HEK293 (cell line): Measurements from ENCODE around the gene FOXP1.

Experiments used
- CTCF ChIA-PET: fragments of 350-600 bp; formaldehyde crosslinking; extraction: SDS; loops from one replicate; lab custom pipeline; 2021; ENCODE audit warnings: antibody characterized with exemption; lab: Yijun Ruan, JAX
- POLR2A ChIA-PET: fragments of 300-600 bp; formaldehyde crosslinking; extraction: SDS; loops from one replicate; lab custom pipeline; 2020; ENCODE audit warnings: antibody characterized with exemption, inconsistent platforms; lab: Yijun Ruan, JAX
- H3K27ac ChIP-seq: fragments of 200-500 bp; sonication (Bioruptor generic); 2 replicates; pipeline ENCODE4 v1.5.1; 2014; ENCODE audit warnings: low read depth, low read length, control low read depth, inconsistent platforms; ENCODE audit errors: extremely low read depth
- H3K36me3 ChIP-seq, 2 experiments: fragments of 200-500 bp in 1 of 2; sonication (Bioruptor generic) in 1 of 2; 1 replicate in 1 of 2; 2 replicates in 1 of 2; pipeline ENCODE4 v1.5.1; 2014 to 2017; ENCODE audit warnings: inconsistent platforms in 2 of 2, low read length in 2 of 2; ENCODE audit not compliant: control insufficient read depth in 2 of 2, insufficient read depth in 1 of 2
- H3K4me1 ChIP-seq: fragments of 200-500 bp; sonication (Bioruptor generic); 2 replicates; pipeline ENCODE4 v1.5.1; 2014; ENCODE audit warnings: mild to moderate bottlenecking, low read length, inconsistent platforms; ENCODE audit not compliant: control insufficient read depth, insufficient read depth
- H3K4me3 ChIP-seq: 2 replicates; pipeline ENCODE4 v1.5.1; 2011; ENCODE audit warnings: low read depth, mild to moderate bottlenecking, control low read depth, low read length, moderate library complexity
- H3K9me3 ChIP-seq: fragments of 200-500 bp; sonication (Bioruptor generic); 2 replicates; pipeline ENCODE4 v1.5.1; 2014; ENCODE audit warnings: low read depth, low read length, inconsistent platforms; ENCODE audit not compliant: control insufficient read depth, insufficient read depth
- GLIS1 ChIP-seq: fragments of 450-650 bp; formaldehyde crosslinking; IDR thresholded peaks from 2 replicates; pipeline ENCODE4 v1.5.1; 2016; ENCODE audit warnings: missing biosample characterization, missing genetic modification characterization
- KLF7 ChIP-seq: fragments of 450-650 bp; formaldehyde crosslinking; IDR thresholded peaks from 2 replicates; pipeline ENCODE4 v1.5.1; 2016; ENCODE audit warnings: missing biosample characterization, missing genetic modification characterization, borderline replicate concordance
- MYNN ChIP-seq: fragments of 450-650 bp; formaldehyde crosslinking; IDR thresholded peaks from 2 replicates; pipeline ENCODE4 v1.5.1; 2016; ENCODE audit warnings: missing biosample characterization, missing genetic modification characterization, borderline replicate concordance
- SCRT1 ChIP-seq: fragments of 450-650 bp; formaldehyde crosslinking; IDR thresholded peaks from 2 replicates; pipeline ENCODE4 v1.5.1; 2016; ENCODE audit warnings: missing biosample characterization, missing genetic modification characterization, borderline replicate concordance
- ZNF335 ChIP-seq: fragments of 450-650 bp; formaldehyde crosslinking; conservative IDR thresholded peaks from 2 replicates; pipeline ENCODE4 v1.5.1; 2016; ENCODE audit warnings: missing biosample characterization, missing genetic modification characterization
- ZNF354C ChIP-seq: fragments of 450-650 bp; formaldehyde crosslinking; IDR thresholded peaks from 2 replicates; pipeline ENCODE4 v1.5.1; 2016; ENCODE audit warnings: missing biosample characterization, missing genetic modification characterization, low read depth, borderline replicate concordance
- TF ChIP-seq, protein P1 (sequence below): fragments of 450-650 bp; formaldehyde crosslinking; IDR thresholded peaks from 2 replicates; pipeline ENCODE4 v1.5.1; 2016; ENCODE audit warnings: missing biosample characterization, missing genetic modification characterization
- TF ChIP-seq, protein P2 (sequence below): fragments of 450-650 bp; formaldehyde crosslinking; IDR thresholded peaks from 2 replicates; pipeline ENCODE4 v1.5.1; 2016; ENCODE audit warnings: missing biosample characterization, missing genetic modification characterization
- TF ChIP-seq, protein P3 (sequence below): fragments of 450-650 bp; formaldehyde crosslinking; IDR thresholded peaks from 2 replicates; pipeline ENCODE4 v1.5.1; 2016; ENCODE audit warnings: missing biosample characterization, missing genetic modification characterization
- TF ChIP-seq, protein P4 (sequence below): fragments of 450-650 bp; formaldehyde crosslinking; optimal IDR thresholded peaks from 2 replicates; pipeline ENCODE3; 2016; ENCODE audit warnings: missing biosample characterization, mild to moderate bottlenecking, missing genetic modification characterization

The FOXP1 gene

DNA sequence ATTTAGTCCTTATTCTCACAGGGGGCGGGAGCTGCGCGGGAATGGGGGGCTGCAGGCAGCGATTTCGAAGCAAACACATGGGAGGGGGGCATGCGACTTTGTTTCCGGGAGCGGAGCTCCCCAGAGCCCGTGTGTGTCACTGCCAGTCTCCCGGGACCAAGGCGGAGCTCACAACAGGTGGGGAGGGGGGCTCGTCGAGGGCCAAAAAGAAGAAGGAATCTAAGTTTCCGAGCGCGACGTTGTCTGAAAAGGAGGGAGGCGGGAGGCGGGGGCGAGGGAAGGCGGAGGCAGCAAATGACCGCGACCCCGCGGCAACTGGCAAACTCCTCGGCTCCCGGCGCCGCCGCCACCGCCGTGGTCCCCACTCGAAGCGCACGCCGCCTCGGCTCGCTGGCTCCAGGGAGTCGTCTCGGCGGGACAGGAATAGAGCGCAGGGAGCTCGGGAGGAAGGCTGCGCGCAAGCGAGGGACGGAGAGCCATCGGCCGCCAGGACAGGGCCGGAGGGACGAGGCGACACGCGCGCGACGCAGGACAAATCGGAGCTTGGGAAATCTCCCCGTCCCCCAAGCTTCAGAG, 1.4 kb downstream of the FOXP1 start (continued):
- TF ChIP-seq, protein P1, sequence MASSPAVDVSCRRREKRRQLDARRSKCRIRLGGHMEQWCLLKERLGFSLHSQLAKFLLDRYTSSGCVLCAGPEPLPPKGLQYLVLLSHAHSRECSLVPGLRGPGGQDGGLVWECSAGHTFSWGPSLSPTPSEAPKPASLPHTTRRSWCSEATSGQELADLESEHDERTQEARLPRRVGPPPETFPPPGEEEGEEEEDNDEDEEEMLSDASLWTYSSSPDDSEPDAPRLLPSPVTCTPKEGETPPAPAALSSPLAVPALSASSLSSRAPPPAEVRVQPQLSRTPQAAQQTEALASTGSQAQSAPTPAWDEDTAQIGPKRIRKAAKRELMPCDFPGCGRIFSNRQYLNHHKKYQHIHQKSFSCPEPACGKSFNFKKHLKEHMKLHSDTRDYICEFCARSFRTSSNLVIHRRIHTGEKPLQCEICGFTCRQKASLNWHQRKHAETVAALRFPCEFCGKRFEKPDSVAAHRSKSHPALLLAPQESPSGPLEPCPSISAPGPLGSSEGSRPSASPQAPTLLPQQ (tag by site-specific recombination), result peak; percentile 38; the same call in 1 of the 2 replicates
- TF ChIP-seq KLF7, result no peak
- TF ChIP-seq, protein P2, sequence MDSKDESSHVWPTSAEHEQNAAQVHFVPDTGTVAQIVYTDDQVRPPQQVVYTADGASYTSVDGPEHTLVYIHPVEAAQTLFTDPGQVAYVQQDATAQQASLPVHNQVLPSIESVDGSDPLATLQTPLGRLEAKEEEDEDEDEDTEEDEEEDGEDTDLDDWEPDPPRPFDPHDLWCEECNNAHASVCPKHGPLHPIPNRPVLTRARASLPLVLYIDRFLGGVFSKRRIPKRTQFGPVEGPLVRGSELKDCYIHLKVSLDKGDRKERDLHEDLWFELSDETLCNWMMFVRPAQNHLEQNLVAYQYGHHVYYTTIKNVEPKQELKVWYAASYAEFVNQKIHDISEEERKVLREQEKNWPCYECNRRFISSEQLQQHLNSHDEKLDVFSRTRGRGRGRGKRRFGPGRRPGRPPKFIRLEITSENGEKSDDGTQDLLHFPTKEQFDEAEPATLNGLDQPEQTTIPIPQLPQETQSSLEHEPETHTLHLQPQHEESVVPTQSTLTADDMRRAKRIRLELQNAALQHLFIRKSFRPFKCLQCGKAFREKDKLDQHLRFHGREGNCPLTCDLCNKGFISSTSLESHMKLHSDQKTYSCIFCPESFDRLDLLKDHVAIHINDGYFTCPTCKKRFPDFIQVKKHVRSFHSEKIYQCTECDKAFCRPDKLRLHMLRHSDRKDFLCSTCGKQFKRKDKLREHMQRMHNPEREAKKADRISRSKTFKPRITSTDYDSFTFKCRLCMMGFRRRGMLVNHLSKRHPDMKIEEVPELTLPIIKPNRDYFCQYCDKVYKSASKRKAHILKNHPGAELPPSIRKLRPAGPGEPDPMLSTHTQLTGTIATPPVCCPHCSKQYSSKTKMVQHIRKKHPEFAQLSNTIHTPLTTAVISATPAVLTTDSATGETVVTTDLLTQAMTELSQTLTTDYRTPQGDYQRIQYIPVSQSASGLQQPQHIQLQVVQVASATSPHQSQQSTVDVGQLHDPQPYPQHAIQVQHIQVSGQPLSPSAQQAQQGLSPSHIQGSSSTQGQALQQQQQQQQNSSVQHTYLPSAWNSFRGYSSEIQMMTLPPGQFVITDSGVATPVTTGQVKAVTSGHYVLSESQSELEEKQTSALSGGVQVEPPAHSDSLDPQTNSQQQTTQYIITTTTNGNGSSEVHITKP (tag by site-specific recombination), result peak; percentile 35; the same call in 1 of the 2 replicates
- TF ChIP-seq SCRT1, result peak; percentile 93
- TF ChIP-seq GLIS1 (tag by site-specific recombination), result 0 out of 2 replicates have a peak, but pooled peaks have one; percentile 25

DNA sequence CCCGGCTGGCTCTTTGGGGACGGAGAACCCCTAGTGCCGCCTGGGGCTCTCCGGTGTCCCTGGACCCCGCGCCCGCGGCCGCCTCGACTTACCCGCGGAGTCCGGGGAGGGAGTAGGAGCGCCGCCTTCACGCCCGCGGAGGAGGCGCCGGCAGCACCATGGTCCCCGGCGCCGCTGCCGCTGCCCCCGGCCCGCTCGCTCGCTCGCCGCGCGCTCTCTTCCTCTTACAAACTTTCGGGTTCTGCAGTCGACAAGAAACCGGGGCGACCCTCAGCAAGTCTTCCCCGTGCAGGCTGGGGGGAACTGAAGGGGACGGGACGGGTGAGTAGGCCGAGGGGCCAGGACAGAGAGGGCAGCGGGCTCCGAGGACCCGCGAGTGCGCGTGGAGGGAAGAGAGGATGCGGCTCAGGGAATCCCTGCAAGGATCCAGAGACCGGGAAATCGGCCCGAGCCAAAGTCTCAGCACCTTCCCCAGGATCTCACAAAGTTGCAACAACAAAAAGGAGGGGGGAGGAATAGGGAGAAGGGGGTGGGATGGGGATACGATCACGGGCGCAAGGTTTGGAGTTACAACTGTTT, 2.0 kb downstream of the FOXP1 start:
- TF ChIP-seq ZNF354C (tag by site-specific recombination), result no peak
- TF ChIP-seq, protein P3, sequence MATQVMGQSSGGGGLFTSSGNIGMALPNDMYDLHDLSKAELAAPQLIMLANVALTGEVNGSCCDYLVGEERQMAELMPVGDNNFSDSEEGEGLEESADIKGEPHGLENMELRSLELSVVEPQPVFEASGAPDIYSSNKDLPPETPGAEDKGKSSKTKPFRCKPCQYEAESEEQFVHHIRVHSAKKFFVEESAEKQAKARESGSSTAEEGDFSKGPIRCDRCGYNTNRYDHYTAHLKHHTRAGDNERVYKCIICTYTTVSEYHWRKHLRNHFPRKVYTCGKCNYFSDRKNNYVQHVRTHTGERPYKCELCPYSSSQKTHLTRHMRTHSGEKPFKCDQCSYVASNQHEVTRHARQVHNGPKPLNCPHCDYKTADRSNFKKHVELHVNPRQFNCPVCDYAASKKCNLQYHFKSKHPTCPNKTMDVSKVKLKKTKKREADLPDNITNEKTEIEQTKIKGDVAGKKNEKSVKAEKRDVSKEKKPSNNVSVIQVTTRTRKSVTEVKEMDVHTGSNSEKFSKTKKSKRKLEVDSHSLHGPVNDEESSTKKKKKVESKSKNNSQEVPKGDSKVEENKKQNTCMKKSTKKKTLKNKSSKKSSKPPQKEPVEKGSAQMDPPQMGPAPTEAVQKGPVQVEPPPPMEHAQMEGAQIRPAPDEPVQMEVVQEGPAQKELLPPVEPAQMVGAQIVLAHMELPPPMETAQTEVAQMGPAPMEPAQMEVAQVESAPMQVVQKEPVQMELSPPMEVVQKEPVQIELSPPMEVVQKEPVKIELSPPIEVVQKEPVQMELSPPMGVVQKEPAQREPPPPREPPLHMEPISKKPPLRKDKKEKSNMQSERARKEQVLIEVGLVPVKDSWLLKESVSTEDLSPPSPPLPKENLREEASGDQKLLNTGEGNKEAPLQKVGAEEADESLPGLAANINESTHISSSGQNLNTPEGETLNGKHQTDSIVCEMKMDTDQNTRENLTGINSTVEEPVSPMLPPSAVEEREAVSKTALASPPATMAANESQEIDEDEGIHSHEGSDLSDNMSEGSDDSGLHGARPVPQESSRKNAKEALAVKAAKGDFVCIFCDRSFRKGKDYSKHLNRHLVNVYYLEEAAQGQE, result no peak
- TF ChIP-seq ZNF335 (tag by site-specific recombination), result peak; percentile 49; the same call in 1 of the 2 replicates
- Histone ChIP-seq H3K4me1 (peaks cover 22% of the 10 kb centered on the region), H3K4me3 (peak overlapping the region; percentile 90), H3K36me3 (peaks cover 0 to 3% of the 10 kb centered on the region in 2 experiments; a peak in 1 of 3 replicates), H3K9me3 (no peaks in the 10 kb centered on the region), H3K27ac (peak overlapping the region; percentile 98)
- ChIA-PET POLR2A (interaction anchor here (0.7 to 2.7 kb wide), 9 partner anchors 39 to 713 kb away, joined by 3 to 10 read pairs (median 5); no protein-coding TSS in a partner anchor), CTCF (interaction anchor here (0.6 kb wide), 1 partner anchor 156 kb away, joined by 3 read pairs; no protein-coding TSS in a partner anchor)

DNA sequence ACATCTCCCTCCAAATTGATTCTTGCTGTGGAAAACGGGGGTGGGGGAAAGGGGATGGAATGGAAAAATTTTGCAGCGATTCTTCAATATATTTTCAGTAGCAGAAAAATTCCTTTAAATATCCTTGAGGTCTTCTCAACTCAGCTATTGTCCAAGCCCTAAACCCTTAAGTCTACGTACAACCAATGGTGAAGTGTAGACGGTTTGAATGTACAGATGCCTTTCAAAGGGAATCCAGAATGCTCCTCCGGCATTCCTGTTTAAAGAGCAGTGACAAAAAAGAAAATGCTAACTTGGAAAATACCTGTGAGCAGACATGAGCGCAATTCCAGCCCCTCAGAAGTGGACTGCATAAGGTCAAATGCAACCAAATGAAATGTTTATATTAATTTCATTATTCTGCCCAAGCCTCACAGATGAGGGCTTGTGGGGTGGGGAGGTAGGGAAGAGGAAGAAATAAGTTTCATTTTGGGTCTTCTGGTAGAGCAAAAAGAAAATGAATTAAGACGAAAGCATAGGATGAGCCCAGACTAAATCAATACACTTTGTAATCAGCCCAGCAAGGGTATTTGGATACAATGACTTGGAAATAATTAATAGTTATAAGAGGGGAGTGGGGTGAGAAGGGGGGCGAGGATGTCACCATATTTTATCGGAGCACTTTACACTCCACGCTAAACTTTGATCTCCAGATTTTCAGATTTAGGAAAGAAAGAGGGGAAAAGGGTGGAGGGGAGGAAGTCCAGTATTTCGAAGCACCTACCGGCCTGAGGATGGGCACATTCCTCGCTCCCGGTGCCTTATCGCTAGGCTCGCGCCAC, 2.7 kb downstream of the FOXP1 start:
- Histone ChIP-seq H3K4me1 (peaks cover 18% of the 10 kb centered on the region), H3K9me3 (no peaks in the 10 kb centered on the region), H3K4me3 (peak overlapping the region; percentile 90), H3K36me3 (peaks cover 0 to 3% of the 10 kb centered on the region in 2 experiments; a peak in 1 of 3 replicates), H3K27ac (peak overlapping the region; percentile 98; the same call in 1 of the 2 replicates)
- ChIA-PET CTCF (interaction anchor here (0.6 to 1.0 kb wide), 3 partner anchors 69 to 266 kb away, joined by 3 read pairs; no protein-coding TSS in a partner anchor), POLR2A (no interaction called here)
- no peak for TF ChIP-seq MYNN
- TF ChIP-seq, protein P4, sequence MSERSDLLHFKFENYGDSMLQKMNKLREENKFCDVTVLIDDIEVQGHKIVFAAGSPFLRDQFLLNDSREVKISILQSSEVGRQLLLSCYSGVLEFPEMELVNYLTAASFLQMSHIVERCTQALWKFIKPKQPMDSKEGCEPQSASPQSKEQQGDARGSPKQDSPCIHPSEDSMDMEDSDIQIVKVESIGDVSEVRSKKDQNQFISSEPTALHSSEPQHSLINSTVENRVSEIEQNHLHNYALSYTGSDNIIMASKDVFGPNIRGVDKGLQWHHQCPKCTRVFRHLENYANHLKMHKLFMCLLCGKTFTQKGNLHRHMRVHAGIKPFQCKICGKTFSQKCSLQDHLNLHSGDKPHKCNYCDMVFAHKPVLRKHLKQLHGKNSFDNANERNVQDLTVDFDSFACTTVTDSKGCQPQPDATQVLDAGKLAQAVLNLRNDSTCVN (tag by site-specific recombination), result peak; percentile 22
